Endothelial cell (in vitro differentiated cells): ENCODE measurements around the gene SLC16A6. TPM values are rescaled to one million over a fixed set of nuclear protein-coding genes. Genes with fewer than 3 reads are reported as not detected.
"Not testable (repeated sequence)": the region's sequence is repeated elsewhere in the genome, so short reads cannot be mapped to it uniquely, and the experiment has no call there.

Experiments
- DNase-seq: peaks from one replicate; pipeline ENCODE4 v3.0.0; 2021; ENCODE audit warnings: low spot score
- H3K27ac Mint-ChIP-seq: one replicate; pipeline ENCODE4 v1.8.0; 2021; ENCODE audit warnings: mixed read lengths, inconsistent platforms; ENCODE audit not compliant: unreplicated experiment
- H3K27me3 Mint-ChIP-seq: one replicate; pipeline ENCODE4 v1.8.0; 2021; ENCODE audit warnings: mild to moderate bottlenecking, moderate library complexity, mixed read lengths, inconsistent platforms; ENCODE audit not compliant: unreplicated experiment
- H3K36me3 Mint-ChIP-seq: one replicate; pipeline ENCODE4 v1.8.0; 2021; ENCODE audit warnings: mild to moderate bottlenecking, low read depth, mixed read lengths, inconsistent platforms; ENCODE audit not compliant: unreplicated experiment
- H3K4me1 Mint-ChIP-seq: one replicate; pipeline ENCODE4 v1.8.0; 2021; ENCODE audit warnings: mild to moderate bottlenecking, mixed read lengths, inconsistent platforms; ENCODE audit not compliant: unreplicated experiment
- H3K4me3 Mint-ChIP-seq: one replicate; pipeline ENCODE4 v1.8.0; 2021; ENCODE audit warnings: mild to moderate bottlenecking, mixed read lengths, inconsistent platforms; ENCODE audit not compliant: unreplicated experiment
- H3K9me3 Mint-ChIP-seq: one replicate; pipeline ENCODE4 v1.8.0; 2021; ENCODE audit warnings: mixed read lengths, inconsistent platforms; ENCODE audit not compliant: unreplicated experiment
- CTCF ChIP-seq: fragments of 200-600 bp; sonication (generic); IDR thresholded peaks from one replicate; pipeline ENCODE4 v1.5.0; 2021; ENCODE audit warnings: antibody characterized with exemption; ENCODE audit not compliant: unreplicated experiment
- total RNA-seq: library from RNA; stranded (reverse); fragmentation: NEBNext Ultra II Directional; extraction: Animal tissue kit (Norgen Biotek cat#: 25700); gene quantifications from one replicate; pipeline ENCODE4 v1.2.1, GENCODE V29; 2021; ENCODE audit not compliant: unreplicated experiment

The SLC16A6 gene
- total RNA-seq, 1 donor from 2014 or later: 2.4 TPM

- Mint-ChIP-seq H3K36me3 (peaks cover 19% of the 10 kb centered on the region), H3K27ac (no peak overlapping the region), H3K9me3 (no peaks in the 10 kb centered on the region), H3K27me3 (no peaks in the 10 kb centered on the region), H3K4me1 (peaks cover 4% of the 10 kb centered on the region), H3K4me3 (no peak overlapping the region)
- no peak for TF ChIP-seq CTCF
- DNase-seq: no peak
Observed at GRCh38 chr17:68273722-68274121, 17.2 kb downstream of the SLC16A6 start.

GRCh38 chr17:68265833-68266232 is 25.1 kb downstream of the SLC16A6 start:
- H3K27me3 Mint-ChIP-seq, H3K27ac Mint-ChIP-seq, H3K4me1 Mint-ChIP-seq, DNase-seq, H3K9me3 Mint-ChIP-seq, H3K4me3 Mint-ChIP-seq, H3K36me3 Mint-ChIP-seq: not testable (repeated sequence)

- H3K27me3 Mint-ChIP-seq, DNase-seq, H3K27ac Mint-ChIP-seq, H3K4me1 Mint-ChIP-seq, H3K36me3 Mint-ChIP-seq, H3K9me3 Mint-ChIP-seq, H3K4me3 Mint-ChIP-seq: not testable (repeated sequence)
- peak; percentile 70 for TF ChIP-seq CTCF
Observed at GRCh38 chr17:68263101-68263681, 27.7 kb downstream of the SLC16A6 start.

GRCh38 chr17:68262467-68262866 is 28.5 kb downstream of the SLC16A6 start:
- not testable (repeated sequence) for H3K4me1 Mint-ChIP-seq, H3K9me3 Mint-ChIP-seq, H3K27ac Mint-ChIP-seq, DNase-seq, H3K27me3 Mint-ChIP-seq, H3K4me3 Mint-ChIP-seq, H3K36me3 Mint-ChIP-seq

- peaks cover 7% of the 10 kb centered on the region for H3K4me1 Mint-ChIP-seq
- H3K36me3 Mint-ChIP-seq: peaks cover 2% of the 10 kb centered on the region
- no peak for DNase-seq
- no peak overlapping the region for H3K27ac Mint-ChIP-seq
- no peak overlapping the region for H3K4me3 Mint-ChIP-seq
- H3K27me3 Mint-ChIP-seq: peaks cover 1% of the 10 kb centered on the region
- no peaks in the 10 kb centered on the region for H3K9me3 Mint-ChIP-seq
- TF ChIP-seq CTCF: no peak
Observed at GRCh38 chr17:68260051-68260762, 30.7 kb downstream of the SLC16A6 start.

GRCh38 chr17:68259648-68259951 is 31.3 kb downstream of the SLC16A6 start:
- Mint-ChIP-seq H3K4me3 (peak overlapping the region; percentile 65), H3K27ac (peak overlapping the region; percentile 85)
- H3K4me1 Mint-ChIP-seq, DNase-seq, H3K27me3 Mint-ChIP-seq, H3K36me3 Mint-ChIP-seq, H3K9me3 Mint-ChIP-seq: not testable (repeated sequence)

- not testable (repeated sequence) for H3K36me3 Mint-ChIP-seq, H3K9me3 Mint-ChIP-seq, H3K27me3 Mint-ChIP-seq, H3K4me1 Mint-ChIP-seq
- peak; percentile 73 for DNase-seq
- peak overlapping the region; percentile 23 for H3K4me3 Mint-ChIP-seq
- peak overlapping the region; percentile 93 for H3K27ac Mint-ChIP-seq
Observed at GRCh38 chr17:68258890-68259647, 31.9 kb downstream of the SLC16A6 start.
